Measurements from ENCODE around the gene DNAH8.
"Not testable (repeated sequence)": the region's sequence is repeated elsewhere in the genome, so short reads cannot be mapped to it uniquely, and the experiment has no call there.

DNAH8 gene

DNA sequence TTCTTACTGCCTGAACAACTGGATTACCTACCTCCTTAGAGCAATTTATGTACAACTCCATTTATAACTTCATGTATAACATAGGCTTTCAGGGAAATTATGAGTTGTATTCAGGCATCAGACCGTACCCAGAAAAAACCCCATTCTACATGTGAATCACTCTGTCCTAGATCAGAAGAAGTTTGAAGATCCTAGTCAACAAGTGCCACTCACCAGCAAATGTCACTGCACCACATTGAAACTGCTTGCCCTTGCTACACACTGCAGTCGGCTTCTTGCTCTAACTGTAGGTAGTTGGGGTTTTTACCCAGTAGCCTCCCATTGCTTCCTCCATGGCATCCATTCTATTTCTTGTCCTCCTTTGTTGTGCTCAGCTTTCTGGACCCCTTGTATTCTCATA lies 132.4 kb downstream of the DNAH8 start:
- no peak for DNase-seq (ENCODE audit: low read depth in 1 of 2, low spot score in 1 of 2)
- in situ Hi-C loops (cut with HindIII; ENCODE audit: low pct_unique_long_range_greater_than_20kb, low sequenced_read_pairs): no loop called here
- no peak for TF ChIP-seq JUND (IDR thresholded peaks at IDR 0.05; ENCODE audit: low read depth)

DNA sequence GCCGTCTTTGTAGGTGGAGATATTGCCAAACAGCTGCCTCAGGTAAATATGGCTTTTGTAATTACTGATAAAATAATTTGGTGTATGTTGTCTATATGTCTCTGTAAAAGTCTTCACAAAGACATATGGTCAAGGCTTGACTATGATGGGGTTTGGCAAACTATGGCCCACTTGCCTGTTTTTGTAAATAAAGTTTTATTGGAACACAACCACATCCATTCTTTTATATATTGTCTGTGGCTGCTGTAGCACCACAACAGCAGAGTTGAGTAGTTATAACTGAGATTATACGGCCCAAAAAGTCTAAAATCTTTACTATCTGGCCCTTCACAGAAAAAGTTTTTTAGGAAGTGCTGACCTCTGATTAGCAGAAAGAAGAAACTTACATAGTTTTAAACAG lies 133.6 kb downstream of the DNAH8 start:
- no peak for DNase-seq (ENCODE audit: low read depth in 1 of 2, low spot score in 1 of 2)
- in situ Hi-C loops (cut with HindIII; ENCODE audit: low pct_unique_long_range_greater_than_20kb, low sequenced_read_pairs): no loop called here
- TF ChIP-seq JUND (IDR thresholded peaks at IDR 0.05; ENCODE audit: low read depth): no peak

DNA sequence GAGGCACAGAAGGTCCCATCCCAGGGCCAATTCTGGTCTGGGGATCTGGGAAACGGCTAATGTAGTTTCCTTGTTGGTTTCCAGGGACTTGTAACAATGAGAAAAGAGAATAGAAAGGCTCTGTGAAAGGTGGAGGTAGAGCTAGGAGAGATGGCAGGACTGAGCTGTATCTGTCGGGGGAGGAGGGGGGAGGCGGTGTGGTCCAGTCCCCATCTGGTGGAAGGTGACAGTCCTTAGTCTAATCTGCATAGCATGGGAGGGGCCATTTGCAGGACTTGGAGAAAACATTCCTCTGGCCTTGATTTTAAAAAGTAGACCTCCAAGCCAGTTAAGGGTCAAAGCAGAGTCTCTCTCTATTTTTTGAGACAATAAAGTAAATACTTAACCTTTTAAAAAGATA lies 137.1 kb downstream of the DNAH8 start:
- DNase-seq (ENCODE audit: low read depth in 1 of 2, low spot score in 1 of 2): no peak
- TF ChIP-seq JUND (IDR thresholded peaks at IDR 0.05; ENCODE audit: low read depth): no peak
- in situ Hi-C loops (cut with HindIII; ENCODE audit: low pct_unique_long_range_greater_than_20kb, low sequenced_read_pairs): no loop called here

- no peak for TF ChIP-seq JUND (IDR thresholded peaks at IDR 0.05; ENCODE audit: low read depth)
- in situ Hi-C loops (cut with HindIII; ENCODE audit: low pct_unique_long_range_greater_than_20kb, low sequenced_read_pairs): no loop called here
- DNase-seq (ENCODE audit: low read depth in 1 of 2, low spot score in 1 of 2): no peak
These were observed 138.1 kb downstream of the DNAH8 start for GRCh38 chr6:38853236-38853635.

DNA sequence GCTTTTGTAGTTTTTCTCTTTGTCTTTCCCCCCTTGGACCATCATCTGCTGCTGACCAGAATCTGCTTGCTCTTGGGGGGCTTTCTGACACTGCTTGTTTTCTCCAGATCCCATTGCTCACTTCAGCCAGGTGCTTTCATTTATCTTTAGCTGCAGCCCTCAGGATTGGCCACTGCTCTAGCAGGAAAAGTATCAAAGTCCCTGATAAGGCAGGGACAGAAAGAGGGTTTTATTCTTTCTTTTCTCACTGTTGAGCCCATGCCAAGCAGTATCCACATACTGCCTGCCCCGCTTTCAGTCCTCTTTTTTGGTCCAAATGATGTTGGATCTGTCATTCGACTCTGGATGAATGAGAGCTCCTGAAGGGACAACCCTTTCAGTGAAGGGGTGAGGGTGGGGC lies 141.4 kb downstream of the DNAH8 start:
- in situ Hi-C loops (cut with HindIII; ENCODE audit: low pct_unique_long_range_greater_than_20kb, low sequenced_read_pairs): no loop called here
- TF ChIP-seq JUND (IDR thresholded peaks at IDR 0.05; ENCODE audit: low read depth): no peak
- DNase-seq (ENCODE audit: low read depth in 1 of 2, low spot score in 1 of 2): no peak

GRCh38 chr6:38857815-38858214 lies 142.7 kb downstream of the DNAH8 start:
- no peak for DNase-seq (ENCODE audit: low read depth in 1 of 2, low spot score in 1 of 2)
- in situ Hi-C loops (cut with HindIII; ENCODE audit: low pct_unique_long_range_greater_than_20kb, low sequenced_read_pairs): no loop called here
- no peak for TF ChIP-seq JUND (IDR thresholded peaks at IDR 0.05; ENCODE audit: low read depth)

DNA sequence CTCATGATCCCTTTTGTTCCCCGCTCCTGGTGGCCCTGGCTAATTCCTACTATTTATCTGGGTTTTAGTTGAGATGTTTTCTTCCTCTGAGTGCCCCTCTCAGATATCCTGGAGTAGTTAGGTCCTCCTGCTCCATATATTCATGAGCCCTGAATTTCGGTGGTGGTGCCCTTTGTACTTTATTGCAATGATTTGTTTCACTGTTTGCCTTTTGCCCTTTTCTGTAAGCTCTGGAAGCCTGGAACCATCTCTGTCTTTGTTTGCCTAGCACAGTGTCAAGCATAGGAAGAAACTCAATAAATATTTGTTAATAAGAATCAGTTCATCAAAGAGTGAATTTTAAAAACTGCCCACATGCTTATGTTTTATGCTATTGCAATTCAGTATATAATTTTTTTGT lies 144.9 kb downstream of the DNAH8 start:
- TF ChIP-seq JUND (IDR thresholded peaks at IDR 0.05; ENCODE audit: low read depth): no peak
- no peak for DNase-seq (ENCODE audit: low read depth in 1 of 2, low spot score in 1 of 2)
- in situ Hi-C loops (cut with HindIII; ENCODE audit: low pct_unique_long_range_greater_than_20kb, low sequenced_read_pairs): no loop called here

- in situ Hi-C loops (cut with HindIII; ENCODE audit: low pct_unique_long_range_greater_than_20kb, low sequenced_read_pairs): no loop called here
- TF ChIP-seq JUND (IDR thresholded peaks at IDR 0.05; ENCODE audit: low read depth): no peak
- DNase-seq (ENCODE audit: low read depth in 1 of 2, low spot score in 1 of 2): no peak
These were observed 146.9 kb downstream of the DNAH8 start for GRCh38 chr6:38861926-38862401.

DNA sequence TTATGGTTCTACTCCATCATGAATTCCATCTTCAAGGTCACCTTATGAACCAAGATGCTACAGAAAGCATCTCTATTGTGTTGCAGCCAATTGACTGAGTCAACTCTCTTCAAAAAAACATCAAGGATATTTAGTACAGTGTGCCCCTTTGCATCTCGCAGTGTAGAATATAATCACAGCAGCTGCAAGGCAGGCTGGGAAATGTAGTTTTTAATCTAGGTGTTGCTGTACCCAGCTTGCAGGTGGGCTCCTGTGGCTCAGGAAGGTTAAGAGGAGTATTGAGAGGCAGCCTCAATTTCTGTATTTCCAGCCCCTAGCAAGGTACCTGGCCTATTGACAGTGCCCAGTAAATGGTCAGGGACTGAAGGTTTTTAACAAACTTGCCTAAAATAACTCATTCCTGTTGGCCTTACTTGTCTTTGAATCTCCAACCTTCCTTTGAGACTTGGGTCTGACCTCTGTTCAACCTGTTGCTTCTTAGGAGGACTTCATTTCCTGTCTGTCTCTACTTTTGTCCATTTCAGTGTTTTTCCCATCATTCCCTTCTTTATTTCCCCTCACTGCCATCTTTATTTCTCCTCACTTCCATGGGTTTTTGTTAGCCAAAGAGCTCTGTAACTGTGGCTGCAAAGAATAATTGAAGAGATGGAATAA lies 150.5 kb downstream of the DNAH8 start:
- no peak for DNase-seq (ENCODE audit: low read depth in 1 of 2, low spot score in 1 of 2)
- in situ Hi-C loops (cut with HindIII; ENCODE audit: low pct_unique_long_range_greater_than_20kb, low sequenced_read_pairs): no loop called here
- no peak for TF ChIP-seq JUND (IDR thresholded peaks at IDR 0.05; ENCODE audit: low read depth)

DNA sequence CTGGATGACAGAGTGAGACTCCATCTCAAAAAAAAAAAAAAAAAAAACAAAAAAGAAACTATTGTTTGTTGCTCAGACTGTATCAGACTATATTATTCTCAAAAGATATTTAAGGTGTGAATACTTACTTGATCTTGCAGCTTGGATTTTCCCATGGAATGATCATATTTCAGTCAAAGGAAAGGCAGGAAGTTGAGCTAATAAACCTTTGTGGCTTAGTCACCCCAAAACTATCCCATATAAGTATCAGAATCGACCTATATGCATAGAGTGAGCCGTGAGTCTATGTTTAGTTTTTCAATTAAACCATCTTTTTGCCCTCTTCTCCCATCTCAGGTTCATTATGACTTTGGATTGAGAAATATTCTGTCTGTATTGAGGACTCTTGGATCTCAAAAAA lies 152.6 kb downstream of the DNAH8 start:
- DNase-seq (ENCODE audit: low read depth in 1 of 2, low spot score in 1 of 2): no peak
- no peak for TF ChIP-seq JUND (IDR thresholded peaks at IDR 0.05; ENCODE audit: low read depth)
- in situ Hi-C loops (cut with HindIII; ENCODE audit: low pct_unique_long_range_greater_than_20kb, low sequenced_read_pairs): no loop called here

- no peak for TF ChIP-seq JUND (IDR thresholded peaks at IDR 0.05; ENCODE audit: low read depth)
- in situ Hi-C loops (cut with HindIII; ENCODE audit: low pct_unique_long_range_greater_than_20kb, low sequenced_read_pairs): no loop called here
- peak in 1 of 2 experiments; percentile 72 for DNase-seq (ENCODE audit: low read depth in 1 of 2, low spot score in 1 of 2)
These were observed 156.8 kb downstream of the DNAH8 start for GRCh38 chr6:38871741-38872568.

DNA sequence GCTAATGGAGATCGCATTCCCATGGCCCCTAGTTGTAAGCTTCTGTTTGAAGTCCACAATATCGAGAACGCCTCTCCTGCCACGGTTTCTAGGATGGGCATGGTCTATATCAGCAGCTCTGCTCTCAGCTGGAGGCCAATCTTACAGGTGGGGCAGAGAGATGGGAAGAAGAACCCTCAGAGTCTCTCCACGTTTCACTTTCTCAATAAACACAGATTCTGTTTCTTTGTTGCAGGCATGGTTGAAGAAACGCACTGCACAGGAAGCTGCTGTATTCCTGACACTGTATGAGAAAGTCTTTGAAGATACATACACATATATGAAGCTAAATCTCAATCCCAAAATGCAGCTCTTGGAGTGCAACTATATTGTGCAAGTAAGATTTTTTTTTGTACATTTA lies 157.9 kb downstream of the DNAH8 start:
- in situ Hi-C loops (cut with HindIII; ENCODE audit: low pct_unique_long_range_greater_than_20kb, low sequenced_read_pairs): no loop called here
- DNase-seq (ENCODE audit: low read depth in 1 of 2, low spot score in 1 of 2): no peak
- no peak for TF ChIP-seq JUND (IDR thresholded peaks at IDR 0.05; ENCODE audit: low read depth)

DNA sequence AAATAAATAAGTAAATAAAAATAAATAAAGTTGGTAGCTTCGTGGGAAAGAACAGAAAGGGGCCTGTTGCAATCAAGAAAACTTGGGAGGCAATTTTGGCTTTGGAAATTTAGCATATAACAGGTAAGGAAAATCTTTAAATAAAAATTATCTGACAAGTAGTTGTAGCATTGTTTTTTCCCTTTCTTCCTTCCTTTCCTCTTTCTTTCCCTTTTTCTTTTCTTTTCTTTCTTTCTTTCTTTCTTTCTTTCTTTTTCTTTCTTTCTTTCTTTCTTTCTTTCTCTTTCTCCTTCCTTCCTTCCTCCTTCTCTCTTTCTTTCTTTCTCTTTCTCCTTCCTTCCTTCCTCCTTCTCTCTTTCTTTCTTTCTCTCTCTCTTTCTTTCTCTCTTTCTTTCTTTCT lies 158.7 kb downstream of the DNAH8 start:
- DNase-seq (ENCODE audit: low read depth in 1 of 2, low spot score in 1 of 2); in situ Hi-C loops (cut with HindIII; ENCODE audit: low pct_unique_long_range_greater_than_20kb, low sequenced_read_pairs): not testable (repeated sequence)
